Stomach smooth muscle (tissue), 2 donors: ENCODE results near the gene DLG5.

Experiments
- H3K27ac ChIP-seq: one replicate; pipeline ENCODE4 v1.7.0; 2013; ENCODE audit warnings: mild to moderate bottlenecking, low read length, inconsistent platforms
- H3K27me3 ChIP-seq, 2 donors: one replicate each; pipeline ENCODE4 v1.7.0; 2013; ENCODE audit warnings: low read length in 2 of 2; ENCODE audit not compliant: insufficient read depth in 2 of 2, control insufficient read depth in 1 of 2
- H3K36me3 ChIP-seq, 2 donors: one replicate each; pipeline ENCODE4 v1.7.0; 2013; ENCODE audit warnings: low read length in 2 of 2; ENCODE audit not compliant: control insufficient read depth in 2 of 2, insufficient read depth in 2 of 2
- H3K4me1 ChIP-seq: one replicate; pipeline ENCODE4 v1.7.0; 2013; ENCODE audit warnings: low read length; ENCODE audit not compliant: control insufficient read depth, insufficient read depth
- H3K4me3 ChIP-seq, 2 donors: one replicate each; pipeline ENCODE4 v1.7.0; 2013; ENCODE audit warnings: low read length in 2 of 2
- H3K9ac ChIP-seq, 2 donors: one replicate each; pipeline ENCODE4 v1.7.0; 2013; ENCODE audit warnings: low read length in 2 of 2, mild to moderate bottlenecking in 1 of 2
- H3K9me3 ChIP-seq, 2 donors: one replicate each; pipeline ENCODE4 v1.7.0; 2013; ENCODE audit warnings: low read length in 2 of 2; ENCODE audit not compliant: control insufficient read depth in 2 of 2
- donor health status: healthy.
- donor health status: Pancreatic carcinoma.

DLG5 gene

DNA sequence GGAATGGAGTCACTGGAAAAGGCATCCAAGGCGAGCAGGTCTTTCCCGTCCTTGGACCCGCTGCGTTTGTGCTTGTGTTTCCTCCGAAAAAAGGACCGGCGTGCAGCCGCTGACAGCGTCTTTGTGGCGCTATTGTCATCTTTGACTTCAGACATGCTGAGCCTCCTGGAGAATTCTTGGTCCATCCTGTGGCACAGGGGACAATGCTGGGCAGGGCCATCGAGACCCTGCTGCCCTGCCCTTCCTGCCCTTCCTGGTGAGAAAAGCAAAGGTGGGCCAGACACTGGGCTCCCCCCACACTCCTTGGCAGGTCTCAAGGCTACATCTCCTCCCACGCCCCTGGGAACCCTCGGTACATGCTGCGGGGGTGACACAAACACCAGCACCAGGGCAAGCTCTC lies 120.9 kb downstream of the DLG5 start:
- Histone ChIP-seq H3K4me1 (no peaks in the 10 kb centered on the region), H3K27ac (no peak overlapping the region), H3K27me3 (no peaks in the 10 kb centered on the region), H3K4me3 (no peak overlapping the region), H3K9ac (no peak overlapping the region), H3K36me3 (peaks cover 64 to 77% of the 10 kb centered on the region in 2 donors), H3K9me3 (no peaks in the 10 kb centered on the region)

DNA sequence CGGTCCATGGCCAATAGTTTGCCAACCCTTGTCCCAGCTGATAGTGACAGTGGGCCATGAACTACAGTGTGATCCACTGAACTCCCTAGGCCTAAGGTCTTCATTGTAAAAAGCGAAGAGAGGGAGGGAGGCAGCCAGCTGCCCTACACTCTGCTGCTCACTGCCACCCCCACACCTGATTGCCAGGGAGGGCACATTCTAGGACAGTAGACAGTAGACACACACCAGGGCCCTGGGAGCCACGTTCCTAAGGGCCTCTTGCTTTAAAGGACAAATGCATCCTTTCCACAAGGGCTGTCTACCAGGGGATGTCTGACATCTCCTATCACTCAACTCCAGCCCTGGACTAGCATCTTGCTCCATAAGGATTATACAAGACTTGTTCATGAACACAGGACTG lies 122.2 kb downstream of the DLG5 start:
- H3K9me3 ChIP-seq: no peaks in the 10 kb centered on the region
- H3K27me3 ChIP-seq: no peaks in the 10 kb centered on the region
- H3K36me3 ChIP-seq: peaks cover 60 to 70% of the 10 kb centered on the region in 2 donors
- no peak overlapping the region for H3K27ac ChIP-seq
- no peak overlapping the region for H3K9ac ChIP-seq
- no peak overlapping the region for H3K4me3 ChIP-seq
- H3K4me1 ChIP-seq: no peaks in the 10 kb centered on the region

DNA sequence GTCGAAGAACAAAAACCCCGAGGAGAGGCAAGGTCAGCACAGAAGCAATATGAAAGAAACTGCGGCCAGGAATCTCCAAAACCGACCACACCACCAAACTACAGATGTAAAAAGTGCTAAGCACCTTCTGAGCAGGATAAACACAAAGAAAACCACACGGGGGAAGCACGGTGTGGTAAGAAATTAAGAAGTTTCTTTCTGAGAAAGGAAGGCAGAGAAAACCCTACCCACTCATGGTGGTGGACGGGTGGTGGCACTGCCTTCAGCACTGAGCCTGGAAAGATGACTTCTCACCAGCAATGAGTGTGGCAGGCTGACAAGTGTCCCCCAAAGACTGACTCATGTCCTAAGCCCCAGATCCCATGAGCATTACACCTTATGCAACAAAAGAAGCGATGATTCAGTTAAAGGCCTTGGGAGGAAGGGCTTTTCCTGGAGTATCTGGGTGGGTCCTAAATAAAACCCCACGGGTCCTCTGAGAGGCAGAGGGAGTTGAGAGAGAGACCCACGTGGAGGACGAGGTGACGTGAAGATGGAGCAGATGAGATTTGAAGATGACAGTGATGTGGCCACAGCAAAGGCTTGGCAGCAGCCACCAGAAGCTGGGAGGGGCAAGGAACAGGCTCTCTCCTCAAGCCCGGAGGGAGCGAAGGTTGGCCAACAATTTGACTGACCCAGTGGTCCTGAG lies 124.9 kb downstream of the DLG5 start:
- Histone ChIP-seq H3K36me3 (peaks cover 59 to 67% of the 10 kb centered on the region in 2 donors), H3K27me3 (no peaks in the 10 kb centered on the region), H3K9me3 (no peaks in the 10 kb centered on the region)

DNA sequence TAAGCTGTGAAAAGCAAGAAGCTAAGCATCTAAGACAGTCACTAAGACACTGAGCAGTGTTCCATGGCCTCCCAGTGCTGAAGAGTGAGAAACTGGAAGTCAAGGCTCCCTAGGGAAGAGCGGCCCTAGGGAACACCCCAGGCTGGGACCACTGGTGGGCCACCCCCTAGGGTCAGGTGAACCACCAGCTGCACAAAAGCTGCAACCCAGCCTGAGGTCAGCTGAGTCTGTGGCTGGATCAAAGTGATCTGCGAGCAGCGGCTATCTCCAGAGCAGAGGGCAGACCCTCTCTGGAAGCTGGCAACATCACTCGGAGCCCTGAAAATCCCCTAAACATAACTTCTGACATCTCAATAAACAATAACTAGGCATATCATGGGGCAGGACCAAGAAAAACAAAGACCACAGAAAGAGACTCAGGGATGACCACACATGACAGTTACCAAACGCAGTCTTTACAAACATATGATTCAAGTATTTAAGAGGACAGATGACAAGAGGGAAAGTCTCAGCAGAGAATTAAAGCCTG lies 125.8 kb downstream of the DLG5 start:
- Histone ChIP-seq H3K36me3 (peaks cover 61 to 68% of the 10 kb centered on the region in 2 donors), H3K9ac (no peak overlapping the region), H3K27me3 (no peaks in the 10 kb centered on the region), H3K4me3 (no peak overlapping the region), H3K27ac (no peak overlapping the region), H3K9me3 (no peaks in the 10 kb centered on the region), H3K4me1 (no peaks in the 10 kb centered on the region)

More for the DNA sequence above, 124.9 kb downstream of the DLG5 start:
- no peak overlapping the region for H3K27ac ChIP-seq
- no peaks in the 10 kb centered on the region for H3K4me1 ChIP-seq
- no peak overlapping the region for H3K9ac ChIP-seq
- no peak overlapping the region for H3K4me3 ChIP-seq

DNA sequence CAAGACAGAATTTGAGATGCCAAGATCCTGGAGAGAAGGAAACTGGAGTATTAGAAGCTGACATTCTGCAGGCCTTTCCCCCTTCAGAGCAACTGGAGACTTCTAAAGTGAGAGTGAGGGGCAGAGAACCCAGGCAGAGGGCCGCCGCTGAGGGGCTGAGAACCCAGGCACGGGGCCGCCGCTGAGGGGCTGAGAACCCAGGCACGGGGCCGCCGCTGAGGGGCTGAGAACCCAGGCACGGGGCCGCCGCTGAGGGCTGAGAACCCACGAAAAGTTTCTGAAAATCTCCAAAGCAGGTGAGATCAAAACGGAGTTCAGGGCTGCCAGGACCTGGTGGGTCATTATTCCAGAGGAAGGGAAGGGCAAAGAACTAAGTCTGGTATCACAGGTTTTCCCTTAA lies 126.2 kb downstream of the DLG5 start:
- Histone ChIP-seq H3K4me1 (no peaks in the 10 kb centered on the region), H3K36me3 (peaks cover 61 to 67% of the 10 kb centered on the region in 2 donors), H3K27me3 (no peaks in the 10 kb centered on the region), H3K9me3 (no peaks in the 10 kb centered on the region), H3K9ac (no peak overlapping the region), H3K27ac (no peak overlapping the region), H3K4me3 (no peak overlapping the region)

DNA sequence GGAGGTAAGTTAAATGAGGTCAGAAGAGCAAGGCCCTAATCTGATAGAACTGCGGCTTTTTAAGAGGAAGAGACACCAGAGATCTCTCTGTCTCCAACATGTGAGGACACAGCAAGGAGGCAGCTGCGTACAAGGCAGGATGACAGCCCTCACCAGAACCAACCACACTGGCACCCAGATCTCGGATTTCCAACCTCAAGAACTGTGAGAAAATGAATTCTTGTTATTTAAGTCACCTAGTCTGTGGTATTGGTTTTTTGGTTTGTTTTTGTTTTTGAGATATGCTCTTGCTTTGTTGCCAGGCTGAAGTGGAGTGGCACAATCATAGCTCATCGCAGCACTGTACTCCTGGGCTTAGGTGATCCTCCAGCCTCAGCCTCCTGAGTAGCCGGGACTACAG lies 127.2 kb downstream of the DLG5 start:
- no peaks in the 10 kb centered on the region for H3K4me1 ChIP-seq
- H3K36me3 ChIP-seq: peaks cover 63 to 68% of the 10 kb centered on the region in 2 donors
- H3K27me3 ChIP-seq: no peaks in the 10 kb centered on the region
- H3K27ac ChIP-seq: no peak overlapping the region
- no peak overlapping the region for H3K4me3 ChIP-seq
- H3K9ac ChIP-seq: no peak overlapping the region
- H3K9me3 ChIP-seq: no peaks in the 10 kb centered on the region

DNA sequence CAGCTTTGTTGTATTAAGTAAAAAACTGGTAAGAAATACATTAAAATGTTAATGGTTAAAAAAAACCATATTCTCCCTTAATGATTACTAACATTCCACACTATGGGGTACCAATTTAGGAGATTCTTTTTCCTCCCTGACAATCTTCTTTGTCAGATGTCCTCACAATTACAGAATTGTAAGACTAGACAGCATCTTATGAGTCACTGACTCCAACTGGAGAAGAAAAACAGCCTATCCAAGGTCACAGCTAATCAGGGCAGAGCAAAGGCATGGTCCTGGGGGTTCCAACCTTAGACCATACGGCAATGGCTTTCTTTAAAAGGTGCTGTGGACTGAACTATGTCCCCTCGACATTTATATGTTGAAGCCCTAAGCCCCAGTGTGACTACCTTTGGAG lies 127.6 kb downstream of the DLG5 start:
- Histone ChIP-seq H3K4me3 (no peak overlapping the region), H3K4me1 (no peaks in the 10 kb centered on the region), H3K36me3 (peaks cover 64 to 70% of the 10 kb centered on the region in 2 donors), H3K27me3 (no peaks in the 10 kb centered on the region), H3K9ac (no peak overlapping the region), H3K9me3 (no peaks in the 10 kb centered on the region), H3K27ac (no peak overlapping the region)

DNA sequence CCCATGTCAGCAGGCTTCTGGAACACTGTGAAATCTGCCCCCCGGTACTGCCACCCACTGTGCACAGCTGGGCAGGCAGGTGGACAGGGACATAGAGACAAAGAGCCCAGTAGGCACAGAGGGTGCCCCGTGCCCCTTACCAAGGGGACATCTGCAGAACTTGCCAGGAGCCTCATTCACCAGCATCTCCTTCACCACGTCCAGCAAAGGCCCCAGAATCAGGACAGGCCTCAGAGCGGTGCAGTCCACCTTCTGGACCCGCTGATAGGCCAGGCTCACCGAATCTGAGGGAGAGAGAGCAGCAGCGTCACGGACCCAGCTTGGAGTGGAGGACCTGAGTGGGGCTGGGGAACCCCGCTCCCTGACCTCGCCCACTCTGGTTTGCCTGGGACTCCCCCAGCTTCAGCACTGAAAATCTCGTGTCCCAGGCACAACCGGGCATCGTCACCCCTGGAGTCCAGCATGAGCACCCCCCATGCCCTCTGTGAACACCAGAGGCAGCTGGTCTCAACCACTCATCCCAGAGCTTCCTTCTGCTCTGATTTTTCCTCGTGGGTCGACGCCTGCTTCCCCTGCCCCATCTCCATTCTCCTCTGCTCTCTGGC lies 130.1 kb downstream of the DLG5 start:
- Histone ChIP-seq H3K27me3 (no peaks in the 10 kb centered on the region), H3K36me3 (peaks cover 78% of the 10 kb centered on the region in 2 donors), H3K27ac (no peak overlapping the region), H3K4me1 (no peaks in the 10 kb centered on the region), H3K9ac (no peak overlapping the region), H3K9me3 (no peaks in the 10 kb centered on the region), H3K4me3 (no peak overlapping the region)

DNA sequence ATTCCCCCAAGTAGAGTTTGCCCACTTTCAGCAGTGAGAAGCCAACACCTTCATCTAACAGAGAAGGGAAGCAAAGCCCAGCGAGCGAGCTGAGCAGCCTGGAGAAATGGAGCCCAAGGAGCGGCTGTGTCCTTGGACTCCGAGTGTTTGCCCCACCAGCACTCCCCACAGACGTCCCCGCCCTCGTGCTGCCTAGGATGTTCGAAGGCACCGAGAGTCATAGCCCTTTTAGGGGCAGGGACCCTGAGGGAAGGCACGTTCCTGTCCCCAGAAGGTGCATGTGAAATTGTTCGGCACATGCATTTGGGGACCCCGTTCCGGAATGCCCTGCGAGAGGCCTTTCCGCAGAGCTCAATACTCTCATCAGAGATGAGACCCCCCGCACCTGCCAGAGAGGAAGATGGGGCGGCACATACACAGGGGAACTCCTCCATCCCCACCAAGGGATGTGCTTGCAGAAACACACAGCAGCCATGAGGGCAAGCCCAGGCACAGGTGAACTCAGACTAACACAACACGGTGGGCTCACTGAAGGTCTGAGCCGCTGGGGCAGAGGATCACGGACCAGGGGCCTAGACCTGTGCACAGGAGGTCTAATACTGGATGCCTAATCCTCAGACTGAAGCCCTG lies 131.0 kb downstream of the DLG5 start:
- no peak overlapping the region for H3K9ac ChIP-seq
- H3K36me3 ChIP-seq: peaks cover 75 to 83% of the 10 kb centered on the region in 2 donors
- H3K27ac ChIP-seq: no peak overlapping the region
- no peaks in the 10 kb centered on the region for H3K9me3 ChIP-seq
- H3K27me3 ChIP-seq: no peaks in the 10 kb centered on the region
- no peak overlapping the region for H3K4me3 ChIP-seq
- H3K4me1 ChIP-seq: no peaks in the 10 kb centered on the region

DNA sequence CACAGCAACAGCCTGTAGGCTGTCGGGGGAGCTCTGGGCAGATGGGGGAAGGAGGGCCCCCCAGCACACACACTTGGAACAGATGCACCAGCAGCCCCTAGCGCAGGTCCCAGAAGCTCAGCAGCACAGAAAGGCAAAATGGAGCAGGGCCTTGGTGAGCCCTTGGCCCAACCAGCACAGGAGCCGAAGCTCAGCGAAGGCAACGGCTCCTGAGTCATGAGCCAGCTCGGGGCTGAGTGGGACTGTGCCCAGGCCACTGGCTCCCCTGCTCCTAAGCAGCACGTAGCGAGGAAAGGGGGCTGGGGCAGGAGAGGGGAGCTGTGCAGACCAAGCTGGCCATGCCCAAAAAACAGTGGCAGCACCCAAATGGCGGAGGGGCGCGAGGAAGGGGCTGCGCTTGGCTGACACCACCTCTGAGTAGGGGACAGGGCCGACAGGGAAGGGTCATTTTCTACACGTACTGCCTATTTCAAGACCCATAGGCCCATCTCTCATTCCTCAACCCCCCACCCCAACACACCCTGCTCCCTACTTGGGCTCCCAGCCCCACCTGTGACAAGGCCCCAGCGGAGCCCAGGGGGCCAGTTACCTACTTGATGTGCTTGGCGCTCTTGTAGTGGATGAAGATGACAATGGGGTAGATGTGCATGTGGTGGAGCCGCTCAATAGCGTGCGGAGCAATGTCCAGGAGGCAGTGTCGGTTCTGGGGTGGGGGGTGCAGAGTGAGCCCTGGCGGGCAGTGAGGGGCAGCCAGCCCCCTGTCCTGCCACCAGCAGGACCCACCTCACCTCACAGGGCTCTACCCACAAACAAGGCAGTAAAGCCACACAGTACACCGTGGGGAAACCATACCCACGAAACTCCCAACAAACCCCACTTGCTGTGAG lies 132.1 kb downstream of the DLG5 start:
- peaks cover 71 to 78% of the 10 kb centered on the region in 2 donors for H3K36me3 ChIP-seq
- H3K9ac ChIP-seq: no peak overlapping the region
- H3K9me3 ChIP-seq: no peaks in the 10 kb centered on the region
- H3K4me1 ChIP-seq: no peaks in the 10 kb centered on the region
- no peak overlapping the region for H3K4me3 ChIP-seq
- H3K27ac ChIP-seq: no peak overlapping the region
- no peaks in the 10 kb centered on the region for H3K27me3 ChIP-seq
